GM19372 (cell line): ENCODE data around the gene HBM.
"Not testable (repeated sequence)": the region's sequence is repeated elsewhere in the genome, so short reads cannot be mapped to it uniquely, and the experiment has no call there.

Experiments
- ATAC-seq: cut with Tn5 transposase; IDR thresholded peaks from one replicate; pipeline ENCODE4 v1.9.1; 2021; ENCODE audit warnings: mild to moderate bottlenecking, low read depth, moderate library complexity; ENCODE audit not compliant: unreplicated experiment

Gene HBM

DNA sequence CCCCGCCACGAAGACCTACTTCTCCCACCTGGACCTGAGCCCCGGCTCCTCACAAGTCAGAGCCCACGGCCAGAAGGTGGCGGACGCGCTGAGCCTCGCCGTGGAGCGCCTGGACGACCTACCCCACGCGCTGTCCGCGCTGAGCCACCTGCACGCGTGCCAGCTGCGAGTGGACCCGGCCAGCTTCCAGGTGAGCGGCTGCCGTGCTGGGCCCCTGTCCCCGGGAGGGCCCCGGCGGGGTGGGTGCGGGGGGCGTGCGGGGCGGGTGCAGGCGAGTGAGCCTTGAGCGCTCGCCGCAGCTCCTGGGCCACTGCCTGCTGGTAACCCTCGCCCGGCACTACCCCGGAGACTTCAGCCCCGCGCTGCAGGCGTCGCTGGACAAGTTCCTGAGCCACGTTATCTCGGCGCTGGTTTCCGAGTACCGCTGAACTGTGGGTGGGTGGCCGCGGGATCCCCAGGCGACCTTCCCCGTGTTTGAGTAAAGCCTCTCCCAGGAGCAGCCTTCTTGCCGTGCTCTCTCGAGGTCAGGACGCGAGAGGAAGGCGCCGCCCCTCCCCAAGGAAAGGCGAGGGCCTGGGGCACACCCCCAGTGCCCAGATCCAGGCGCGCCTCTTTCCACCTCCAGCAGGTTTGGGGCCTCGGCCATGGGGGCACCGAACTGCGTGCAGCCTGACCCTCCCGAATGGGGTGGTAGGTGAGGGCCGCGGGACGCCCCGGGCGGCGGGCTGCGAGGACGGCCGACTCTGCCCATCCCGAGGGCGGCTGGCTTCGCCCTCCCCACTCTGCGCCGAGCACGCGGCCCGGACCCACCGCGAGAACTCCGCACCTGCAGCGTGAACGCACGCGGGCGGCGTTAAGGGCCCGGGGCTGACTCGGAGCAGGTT, 15.1 kb downstream of the HBM start:
- ATAC-seq: no peak

DNA sequence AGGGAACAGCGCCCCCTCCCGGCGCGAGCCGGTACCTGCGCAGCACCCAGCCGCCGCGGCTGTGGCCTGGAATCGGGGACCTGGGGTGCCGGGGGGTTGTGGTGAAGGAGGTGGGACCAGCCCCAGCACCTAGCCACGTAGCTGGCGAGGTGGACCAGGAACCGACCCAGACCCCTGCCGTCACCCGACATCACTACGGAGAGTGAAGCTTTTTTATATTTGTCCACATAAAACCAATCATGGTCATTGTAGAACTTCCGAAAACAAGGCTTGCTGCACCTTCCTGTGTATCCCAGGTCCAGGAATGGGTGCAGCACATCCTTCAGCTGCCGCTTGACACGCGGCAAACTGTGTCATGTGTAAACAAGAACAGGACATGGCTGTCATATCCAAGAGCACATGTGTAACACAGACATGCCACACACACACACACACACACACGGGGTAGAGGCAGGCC, 15.8 kb downstream of the HBM start:
- no peak for ATAC-seq

DNA sequence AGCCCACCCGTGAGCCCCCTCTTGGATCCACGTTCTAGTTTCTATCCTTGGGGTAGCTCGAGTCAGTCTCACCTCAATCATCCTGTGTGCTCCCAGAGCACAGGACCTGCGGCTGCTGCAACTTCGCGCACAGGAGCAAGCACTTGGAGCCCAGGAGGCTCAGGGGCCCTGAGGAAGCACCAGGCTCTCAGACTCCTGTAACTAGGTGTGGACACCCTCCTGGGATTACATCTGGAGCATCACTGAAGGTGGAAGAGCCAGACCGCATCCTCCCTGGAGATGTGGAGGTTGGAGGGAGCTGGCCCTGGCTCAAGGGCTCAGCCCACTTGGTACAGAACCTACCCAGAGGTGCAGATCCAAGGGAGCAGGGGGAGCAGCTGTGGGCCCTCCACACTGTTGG, 17.2 kb downstream of the HBM start:
- ATAC-seq: no peak

DNA sequence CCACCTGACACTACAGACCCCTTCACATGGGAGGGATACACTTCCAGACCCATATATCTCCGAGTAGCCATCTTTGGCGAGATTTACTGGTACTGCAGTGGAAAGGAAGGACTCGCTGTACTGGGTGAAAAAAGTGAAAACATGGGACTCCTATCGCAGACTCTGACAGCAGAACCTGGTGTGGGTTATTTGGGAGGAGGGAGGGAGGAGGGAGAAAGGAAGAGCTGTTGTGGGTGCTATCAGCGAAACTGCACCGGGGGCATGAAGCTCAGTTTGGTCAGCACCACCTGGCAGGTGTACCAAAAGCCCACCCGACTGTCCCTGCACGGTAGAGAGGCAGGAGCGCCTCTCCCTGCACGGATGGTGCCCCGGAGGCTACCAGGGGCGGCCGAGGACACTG, 19.4 kb downstream of the HBM start:
- no peak for ATAC-seq

DNA sequence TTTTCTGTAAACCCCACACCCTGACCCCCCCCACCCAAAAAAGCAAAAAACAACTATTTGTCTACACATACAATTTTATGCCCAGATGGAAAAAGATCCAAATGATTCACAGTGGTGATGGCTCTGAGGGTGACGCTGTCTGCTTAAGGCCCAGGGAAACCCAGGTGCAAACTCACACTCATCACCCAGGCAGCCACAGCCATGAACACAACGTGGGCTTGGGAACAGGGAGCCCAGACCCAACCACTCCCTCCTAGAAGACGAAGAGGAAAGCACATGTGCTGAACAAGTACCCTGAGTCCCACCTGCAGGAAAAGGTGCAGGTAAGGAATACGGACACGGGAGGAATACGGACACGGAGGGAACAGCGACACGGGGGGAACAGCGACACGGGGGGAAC, 19.9 kb downstream of the HBM start:
- no peak for ATAC-seq

DNA sequence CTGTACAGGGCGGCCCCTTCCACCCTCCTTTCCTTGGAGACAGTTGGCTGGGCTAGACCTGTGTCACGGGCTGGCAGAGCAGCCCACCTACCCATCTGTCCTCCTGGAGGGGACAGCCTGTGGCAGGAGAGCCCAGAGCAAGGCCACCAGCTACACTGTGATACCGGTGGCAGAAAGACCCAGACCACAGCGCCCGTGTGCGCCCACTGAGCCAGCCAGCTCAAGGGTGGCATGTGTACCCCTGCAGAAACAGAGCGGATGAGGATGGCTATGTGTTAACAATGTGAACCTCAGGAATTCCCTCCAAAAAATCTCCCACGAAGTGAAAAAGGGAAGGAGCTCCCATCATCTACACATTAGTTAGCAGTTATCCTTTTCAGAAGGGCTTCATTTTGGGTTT, 21.6 kb downstream of the HBM start:
- no peak for ATAC-seq

DNA sequence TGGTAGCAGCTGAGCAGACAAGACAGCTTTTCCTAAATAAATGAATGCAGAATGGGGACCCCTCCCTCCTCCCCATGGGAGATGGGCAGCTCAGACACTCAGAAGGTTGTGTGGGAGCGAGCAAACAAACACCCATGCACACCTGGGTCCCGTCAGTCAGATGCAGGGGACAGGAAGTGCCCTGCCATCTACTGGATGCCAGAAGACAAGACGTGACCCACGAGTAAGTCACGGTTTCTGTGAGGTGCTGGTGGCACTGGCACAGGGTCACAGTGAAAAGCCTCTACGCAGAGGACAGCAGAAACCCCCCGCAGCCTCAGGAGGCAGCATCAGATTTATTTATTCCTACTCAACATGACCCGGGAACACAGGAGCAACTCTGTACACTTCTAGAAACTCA, 22.9 kb downstream of the HBM start:
- no peak for ATAC-seq

DNA sequence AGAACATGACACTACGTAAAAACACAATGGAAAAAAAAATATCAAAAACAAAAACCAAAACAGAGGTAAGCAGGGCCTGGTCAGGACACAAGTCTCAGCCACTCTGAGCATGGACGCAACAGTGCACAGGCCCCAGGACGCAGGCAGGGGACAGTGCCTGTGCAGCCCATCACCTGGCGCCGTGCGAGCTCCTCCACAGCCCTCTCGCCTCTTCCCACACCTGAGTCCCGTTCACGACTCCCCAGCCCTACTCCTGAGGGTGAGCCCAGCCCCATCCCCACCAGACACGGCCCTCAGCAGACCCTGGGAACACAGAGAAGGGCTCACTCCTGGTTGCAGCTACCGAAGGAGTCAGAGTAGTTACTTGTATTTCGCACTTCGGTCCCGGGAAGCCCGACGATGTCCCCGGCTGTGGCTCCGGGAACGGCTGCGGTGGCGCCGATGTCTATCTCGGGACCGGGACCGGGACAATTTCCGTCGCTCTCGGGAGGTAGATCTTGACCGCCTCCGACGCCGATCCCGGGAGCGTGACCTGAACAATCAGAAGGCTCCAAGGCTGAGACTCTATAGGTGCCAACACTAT, 23.9 kb downstream of the HBM start:
- ATAC-seq: no peak

DNA sequence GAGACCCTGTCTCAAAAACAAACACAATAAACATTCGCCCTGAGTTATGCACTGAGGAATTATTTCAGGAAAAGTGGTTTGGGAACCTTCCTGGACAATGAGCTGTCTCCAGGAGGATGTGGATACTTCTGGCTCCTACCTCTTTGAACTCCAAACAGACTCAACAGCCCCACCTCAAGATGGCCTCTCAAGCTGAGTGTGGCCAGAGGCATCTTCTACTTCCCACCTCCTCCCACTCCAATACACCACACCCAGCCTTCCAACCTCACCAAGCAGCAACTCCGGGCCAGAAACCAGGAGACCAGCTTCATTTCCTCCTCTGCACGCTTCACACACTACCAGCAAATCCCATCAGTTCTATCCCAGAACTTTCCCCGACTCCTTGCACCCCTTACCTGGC, 26.1 kb downstream of the HBM start:
- ATAC-seq: no peak

DNA sequence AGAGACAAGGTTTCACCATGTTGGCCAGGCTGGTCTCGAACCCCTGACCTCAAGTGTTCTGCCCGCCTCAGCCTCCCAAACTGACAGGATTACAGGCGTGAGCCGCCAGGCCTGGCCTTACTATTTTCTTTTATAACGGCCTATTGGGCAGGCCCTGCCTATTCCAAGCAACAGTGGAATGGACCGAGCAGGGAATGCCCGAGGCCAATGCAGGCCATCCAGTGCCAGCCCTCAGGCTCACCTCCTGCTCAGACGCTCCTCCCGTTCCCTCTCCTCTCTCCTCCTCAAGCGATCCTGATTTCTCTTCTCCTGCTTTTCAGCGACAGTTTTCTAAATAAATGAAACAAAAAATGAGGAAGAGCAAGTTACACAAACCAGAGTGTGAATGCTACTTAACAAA, 26.9 kb downstream of the HBM start:
- ATAC-seq: no peak

DNA sequence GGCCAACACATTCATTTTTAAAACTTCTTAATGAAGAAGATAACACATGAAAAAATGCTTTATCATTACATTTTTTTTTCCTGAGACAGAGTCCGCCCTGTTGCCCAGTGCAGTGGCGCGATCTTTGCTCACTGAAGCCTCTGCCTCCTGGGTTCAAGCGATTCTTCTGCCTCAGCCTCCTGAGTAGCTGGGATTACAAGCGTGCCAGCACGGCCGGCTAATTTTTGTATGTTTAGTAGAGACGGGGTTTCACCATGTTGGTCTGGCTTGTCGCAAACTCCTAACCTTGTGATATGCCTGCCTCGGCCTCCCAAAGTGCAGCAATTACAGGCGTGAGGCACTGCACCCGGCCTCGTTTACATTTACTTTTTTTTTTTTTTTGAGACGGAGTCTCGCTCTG, 27.7 kb downstream of the HBM start:
- ATAC-seq: no peak

DNA sequence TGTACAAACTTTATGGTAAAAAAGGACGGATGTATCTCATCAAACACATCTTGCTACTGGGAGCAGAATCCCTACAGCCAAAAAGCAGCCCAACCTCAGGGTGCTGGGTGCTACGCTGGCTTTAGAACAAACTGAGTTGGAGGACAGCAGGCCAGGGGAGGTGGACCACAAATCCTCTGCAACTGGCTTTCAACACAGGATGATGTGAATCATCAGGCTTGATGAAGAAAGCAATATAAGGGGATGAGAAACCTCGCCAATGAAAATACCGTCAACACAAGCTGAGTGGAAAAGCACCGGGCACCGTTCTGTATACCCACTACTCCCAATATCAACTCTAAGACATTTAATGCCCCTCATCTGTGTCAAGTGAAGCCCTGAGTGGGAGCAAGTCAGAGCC, 28.7 kb downstream of the HBM start:
- ATAC-seq: no peak

DNA sequence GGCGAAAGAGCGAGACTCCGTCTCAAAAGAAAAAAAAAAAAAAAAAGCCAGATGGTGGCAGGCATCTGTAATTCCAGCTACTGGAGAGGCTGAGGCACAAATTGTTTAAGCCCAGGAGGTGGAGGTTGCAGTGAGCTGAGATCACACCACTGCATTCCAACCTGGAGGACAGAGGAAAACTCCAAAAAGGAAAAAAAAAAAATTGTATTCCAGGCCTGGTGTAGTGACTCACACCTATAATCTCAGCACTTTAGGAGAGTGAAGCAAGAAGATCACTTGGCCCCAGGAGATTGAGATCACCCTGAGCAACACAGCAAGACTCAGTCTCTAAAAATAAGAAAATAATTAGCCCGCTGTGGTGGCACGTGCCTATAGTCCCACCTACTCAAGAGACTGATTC, 34.6 kb downstream of the HBM start:
- ATAC-seq: no peak

DNA sequence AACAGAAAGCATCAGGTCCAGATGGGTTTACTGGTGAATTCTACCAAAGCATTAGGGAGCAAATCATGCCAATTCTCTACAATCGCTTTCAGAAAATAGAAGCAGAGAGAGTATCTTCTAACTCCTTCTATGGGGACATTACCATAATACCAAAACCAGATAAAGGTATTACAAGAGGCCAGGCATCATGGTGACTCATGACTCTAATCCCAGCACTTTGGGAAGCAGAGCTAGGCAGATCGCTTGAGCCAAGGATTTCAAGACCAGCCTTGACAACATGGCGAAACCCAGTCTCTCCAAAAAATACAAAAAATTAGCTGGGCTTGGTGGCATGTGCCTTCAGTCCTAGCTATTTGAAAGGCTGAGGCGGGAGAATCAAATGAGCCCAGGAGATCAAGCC, 37.5 kb downstream of the HBM start:
- no peak for ATAC-seq

DNA sequence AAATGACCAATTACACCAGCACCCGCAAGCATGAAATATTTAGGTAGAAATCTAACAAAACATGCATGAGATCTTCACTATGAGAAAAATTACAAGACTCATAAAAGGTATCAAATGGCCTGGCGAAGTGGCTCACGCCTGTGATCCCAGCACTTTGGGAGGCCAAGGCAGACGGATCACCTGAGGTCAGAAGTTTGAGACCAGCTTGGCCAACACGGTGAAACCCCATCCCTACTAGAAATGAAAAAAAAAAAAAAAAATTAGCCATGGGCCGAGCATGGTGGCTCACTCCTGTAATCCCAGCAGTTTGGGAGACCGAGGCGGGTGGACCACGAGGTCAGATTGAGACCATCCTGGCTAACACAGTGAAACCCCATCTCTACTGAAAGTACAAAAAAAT, 38.3 kb downstream of the HBM start:
- ATAC-seq: not testable (repeated sequence)

DNA sequence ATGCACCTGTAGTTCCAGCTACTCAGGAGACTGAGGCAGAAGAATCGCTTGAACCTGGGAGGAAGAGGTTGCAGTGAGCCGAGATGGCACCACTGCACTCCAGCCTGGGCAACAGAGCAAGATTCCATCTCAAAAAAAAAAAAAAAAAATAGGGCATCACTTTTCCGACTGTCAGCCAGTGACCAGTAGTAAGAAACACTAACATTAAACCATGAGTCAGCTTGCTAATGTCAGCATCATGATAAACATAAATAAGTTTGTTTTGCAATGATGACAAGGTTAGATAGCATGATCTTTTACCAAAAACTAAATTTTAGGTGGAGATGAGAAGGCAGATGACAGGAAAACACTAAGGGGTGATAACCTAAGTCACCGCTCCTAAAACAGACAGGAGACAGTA, 43.6 kb downstream of the HBM start:
- ATAC-seq: not testable (repeated sequence)

DNA sequence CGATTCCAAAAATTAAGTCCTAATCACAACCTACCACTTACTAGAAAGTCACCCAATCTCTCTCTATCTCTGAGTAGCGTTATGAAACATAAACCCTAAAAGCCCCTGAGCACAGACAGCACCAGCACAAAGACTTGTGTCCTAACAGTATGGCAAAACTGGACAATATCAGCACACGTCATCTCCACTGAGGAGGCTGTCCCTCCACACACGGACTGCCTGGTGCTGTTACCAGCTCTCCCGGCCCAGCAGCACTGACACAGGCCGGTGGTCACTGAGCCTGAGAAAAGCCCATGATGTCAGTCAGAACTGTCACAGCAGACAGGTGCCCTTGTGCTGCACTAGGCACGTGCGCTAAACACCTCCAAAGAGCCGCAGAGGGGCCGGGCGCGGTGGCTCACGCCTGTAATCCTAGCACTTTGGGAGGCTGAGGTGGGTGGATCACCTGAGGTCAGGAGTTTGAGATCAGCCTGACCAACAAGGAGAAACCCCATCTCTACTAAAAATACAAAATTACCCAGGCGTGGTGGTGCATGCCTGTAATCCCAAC, 45.9 kb downstream of the HBM start:
- not testable (repeated sequence) for ATAC-seq

DNA sequence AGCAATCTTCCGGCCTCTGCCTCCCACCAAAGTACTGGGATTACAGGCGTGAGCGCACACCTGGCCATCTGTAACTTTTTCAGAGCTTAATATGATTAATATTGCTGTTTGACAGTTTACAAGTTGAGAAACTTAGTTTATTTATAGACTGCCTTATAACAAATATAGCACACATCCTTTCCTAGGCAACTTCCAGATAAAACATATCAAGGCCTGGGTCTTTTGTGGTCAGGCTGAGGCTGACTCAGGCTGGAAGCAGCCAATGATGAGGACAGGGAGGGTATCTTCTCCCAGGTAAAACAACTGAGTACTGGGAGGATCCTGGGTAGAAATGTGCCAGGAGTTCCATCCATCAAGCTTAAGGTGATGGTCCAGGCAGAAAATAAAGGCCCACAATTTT, 47.2 kb downstream of the HBM start:
- no peak for ATAC-seq
